Activated T-helper 1 cell treated with Interleukin-2 at 50 U/mL for 16 hours (primary cell): ENCODE measurements around the gene MYBPC2.

Source experiments
- DNase-seq: peaks from one replicate; pipeline ENCODE4 v3.0.0-alpha.2; 2020; ENCODE audit warnings: low read depth

Gene MYBPC2

GRCh38 chr19:50500753-50501151 lies 68.1 kb downstream of the MYBPC2 start:
- DNase-seq = no peak

- no peak for DNase-seq
These were observed 68.5 kb downstream of the MYBPC2 start for GRCh38 chr19:50501186-50501567.

- DNase-seq = no peak
These were observed 69.1 kb downstream of the MYBPC2 start for GRCh38 chr19:50501568-50502475.

DNA sequence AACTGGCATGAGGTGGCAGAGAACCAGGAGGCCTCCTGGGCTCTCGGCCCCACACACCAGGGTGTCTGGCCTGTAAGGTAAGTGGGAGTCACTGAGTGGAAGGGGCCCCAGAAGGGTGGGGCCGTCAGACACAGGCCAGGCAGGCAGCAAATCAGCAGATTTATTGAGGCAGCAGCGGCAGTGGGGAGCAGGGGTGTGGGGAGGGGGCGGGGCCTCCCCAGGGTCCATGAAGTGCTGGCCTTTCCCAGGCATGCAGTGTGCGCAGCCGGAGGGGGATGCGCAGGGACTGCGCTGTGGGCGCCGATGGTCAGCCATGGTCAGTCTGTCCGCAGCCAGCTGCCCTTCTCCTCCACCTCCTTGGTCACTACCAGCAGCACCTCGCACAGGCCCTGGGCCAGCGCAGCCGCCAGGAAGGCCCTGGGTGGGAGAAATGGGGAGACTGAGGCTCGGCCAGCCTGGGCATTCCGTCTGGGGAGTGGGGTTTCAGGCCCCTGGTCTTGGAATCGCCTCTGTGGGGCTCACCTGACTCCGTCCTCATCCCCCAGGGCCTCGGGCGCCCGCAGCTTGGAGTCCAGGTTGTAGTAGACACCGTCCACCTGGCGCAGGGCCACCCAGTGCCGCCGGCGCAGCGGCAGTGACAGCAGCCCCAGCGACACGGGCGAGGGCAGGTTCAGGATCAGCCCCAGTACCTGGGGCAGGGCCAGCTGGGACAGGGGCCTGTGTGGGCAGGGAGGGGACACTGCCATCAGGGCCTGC lies 73.3 kb downstream of the MYBPC2 start:
- DNase-seq = no peak

GRCh38 chr19:50506700-50507099 lies 74.0 kb downstream of the MYBPC2 start:
- no peak for DNase-seq

- no peak for DNase-seq
These were observed 74.7 kb downstream of the MYBPC2 start for GRCh38 chr19:50507376-50507775.

DNA sequence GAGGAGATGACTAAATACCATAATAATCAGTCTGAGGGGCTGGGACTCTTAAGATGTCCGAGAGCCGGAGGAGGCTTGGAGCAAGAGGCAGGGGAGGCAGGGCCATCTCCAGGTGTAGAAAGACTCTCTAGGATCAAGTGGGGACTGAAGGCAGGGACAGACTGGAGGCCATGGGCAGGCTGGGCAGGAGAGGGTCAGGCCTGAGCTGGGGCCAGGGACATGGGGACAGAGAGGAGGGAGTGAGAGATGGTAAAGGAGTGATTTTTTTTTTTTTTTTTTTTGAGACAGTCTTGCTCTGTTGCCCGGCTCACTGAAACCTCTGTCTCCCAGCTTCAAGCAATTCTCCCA lies 76.1 kb downstream of the MYBPC2 start:
- DNase-seq = no peak

- no peak for DNase-seq
These were observed 76.7 kb downstream of the MYBPC2 start for GRCh38 chr19:50509366-50509765.

DNA sequence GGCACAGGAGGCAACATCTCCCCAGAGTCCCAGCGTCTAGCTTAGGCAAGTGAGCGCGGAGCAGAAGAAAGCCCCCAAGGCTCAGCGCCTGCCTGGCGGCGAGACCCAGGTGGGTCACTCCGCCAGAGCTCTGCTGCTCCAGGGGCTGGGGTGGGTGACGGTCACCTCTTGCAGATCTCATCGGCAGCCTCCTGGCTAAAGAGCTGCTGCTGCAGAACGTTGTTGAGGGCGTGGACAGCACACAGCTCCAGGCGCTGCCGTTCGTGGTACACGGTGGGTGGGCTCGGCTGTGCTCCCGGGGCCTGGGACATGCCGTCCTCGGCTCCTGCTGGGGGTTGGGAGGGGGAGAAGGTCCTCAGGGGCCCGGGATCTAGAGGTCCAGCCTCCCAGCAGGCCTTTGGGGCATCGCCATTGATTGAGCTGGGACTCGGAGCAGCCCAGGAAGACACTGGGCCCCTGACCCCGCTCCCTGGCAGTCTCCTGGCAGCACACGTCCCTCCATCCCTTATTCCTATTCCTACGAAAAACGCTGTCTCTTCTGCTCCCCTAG lies 77.5 kb downstream of the MYBPC2 start:
- no peak for DNase-seq

- no peak for DNase-seq
These were observed 78.0 kb downstream of the MYBPC2 start for GRCh38 chr19:50510700-50511068.

DNA sequence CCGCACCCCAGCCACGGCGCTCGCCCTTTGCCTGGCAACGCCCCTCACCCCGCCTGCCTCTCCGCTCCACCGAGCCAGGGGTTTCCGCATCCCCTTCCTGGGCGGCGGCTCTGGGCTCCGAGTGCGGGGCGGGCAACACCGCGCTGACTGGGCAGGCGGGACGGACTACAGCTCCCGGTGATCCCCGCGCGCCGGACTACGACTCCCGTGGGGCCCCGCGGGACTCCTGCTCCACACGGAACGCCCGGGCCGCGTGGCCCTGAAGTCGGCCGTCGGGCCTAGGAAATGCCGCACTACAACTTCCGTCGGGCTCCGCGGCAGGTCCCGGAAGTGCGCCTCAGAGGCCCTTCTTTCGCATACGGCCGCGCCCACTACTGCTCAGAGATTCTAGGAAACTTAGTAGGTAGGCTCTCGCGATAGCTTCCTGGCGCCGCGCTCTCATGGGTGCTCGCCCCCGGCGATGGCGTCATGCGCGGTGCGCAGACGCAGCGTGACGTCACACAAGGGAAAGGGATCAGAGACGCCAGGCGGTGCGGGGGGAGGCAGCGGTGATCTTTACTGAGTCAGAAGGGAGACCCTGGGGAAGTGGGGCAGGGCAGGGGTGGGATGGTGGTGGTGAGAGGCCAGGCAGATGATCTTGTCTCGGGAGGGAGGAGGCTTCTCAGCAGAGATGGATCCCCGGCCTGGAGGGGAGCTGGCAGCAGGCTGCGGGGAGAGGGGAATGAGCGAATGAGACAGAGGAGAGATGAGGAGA lies 78.6 kb downstream of the MYBPC2 start, which contains the start of gene JOSD2:
Gene JOSD2, minus strand, starts transcription at position 123 of the 754 bp plus-strand sequence. CDS start 760 bp downstream, outside the sequence.
- peak; percentile 95 for DNase-seq

- no peak for DNase-seq
These were observed 79.7 kb downstream of the MYBPC2 start for GRCh38 chr19:50512112-50512998.

GRCh38 chr19:50512999-50513745 lies 80.5 kb downstream of the MYBPC2 start:
- DNase-seq = no peak

GRCh38 chr19:50513746-50514345 lies 81.2 kb downstream of the MYBPC2 start, which contains the start of gene ASPDH:
ASPDH (minus strand) TSS chr19:50513913; CDS start chr19:50513823, 90 bp downstream.
- no peak for DNase-seq

GRCh38 chr19:50514346-50515167 lies 81.9 kb downstream of the MYBPC2 start:
- DNase-seq = no peak

DNA sequence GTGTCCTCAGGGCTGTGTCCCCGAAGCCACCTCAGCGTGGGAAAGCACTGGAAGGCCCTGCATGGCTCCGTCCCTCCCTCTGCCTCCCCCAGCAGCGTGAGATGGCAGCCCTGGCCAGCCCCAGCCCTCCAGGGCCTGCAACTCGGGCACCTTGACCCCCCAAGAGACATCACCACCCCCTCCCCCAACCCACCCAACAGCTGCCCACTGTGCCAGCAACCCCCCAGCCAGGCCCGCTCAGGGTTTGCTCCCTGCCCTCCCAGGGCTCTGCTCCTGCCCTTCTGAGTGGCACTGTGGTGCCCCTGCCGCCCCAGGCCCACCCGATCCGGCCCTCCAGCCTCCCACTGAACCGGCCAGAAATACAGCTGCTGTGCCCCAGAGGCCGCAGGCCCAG lies 82.5 kb downstream of the MYBPC2 start:
- no peak for DNase-seq
